COR-L47 (cell line): ENCODE measurements around the gene ZBTB1.

ENCODE experiments used
- DNase-seq: peaks from one replicate; lab custom pipeline; 2025; lab: John Stamatoyannopoulos, UW

ZBTB1 gene

DNA sequence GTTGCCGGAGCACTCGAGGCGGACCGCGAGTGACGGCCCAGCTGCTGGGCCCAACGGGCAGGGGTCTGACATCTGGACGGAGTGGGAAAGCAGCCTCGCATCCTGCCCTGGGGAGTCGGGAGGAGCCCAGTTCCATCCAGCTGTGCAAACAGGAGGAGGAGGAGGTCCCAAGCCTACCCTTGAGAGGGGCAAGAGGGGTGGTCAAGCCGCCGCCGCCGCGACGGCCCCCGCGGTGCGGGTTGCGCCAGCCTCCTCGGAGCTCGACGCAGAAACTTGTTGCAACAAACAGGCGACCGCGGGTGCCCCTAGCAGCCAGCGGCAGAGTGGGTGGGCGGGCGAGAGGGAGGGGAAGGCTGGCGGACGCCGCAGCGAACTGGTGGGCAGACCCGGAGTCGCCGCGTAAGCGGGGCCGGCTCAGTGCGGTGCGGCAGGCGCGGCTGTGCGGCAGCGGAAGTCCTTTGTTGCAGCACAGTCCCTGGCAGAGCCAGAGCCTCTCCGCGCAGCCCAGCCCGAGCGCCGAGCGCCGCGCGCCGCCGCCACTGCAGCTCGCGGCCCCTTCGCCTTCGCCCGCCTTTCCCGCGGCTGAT is at the start of gene ZBTB1:
Gene ZBTB1, plus strand, starts transcription at position 461 of the 587 bp plus-strand sequence. CDS start 16,735 bp downstream, outside the sequence.
- DNase-seq = peak; percentile 87

- no peak for DNase-seq
Observed at GRCh38 chr14:64459405-64460136, 45.0 kb upstream of the ZBTB1 start.

DNA sequence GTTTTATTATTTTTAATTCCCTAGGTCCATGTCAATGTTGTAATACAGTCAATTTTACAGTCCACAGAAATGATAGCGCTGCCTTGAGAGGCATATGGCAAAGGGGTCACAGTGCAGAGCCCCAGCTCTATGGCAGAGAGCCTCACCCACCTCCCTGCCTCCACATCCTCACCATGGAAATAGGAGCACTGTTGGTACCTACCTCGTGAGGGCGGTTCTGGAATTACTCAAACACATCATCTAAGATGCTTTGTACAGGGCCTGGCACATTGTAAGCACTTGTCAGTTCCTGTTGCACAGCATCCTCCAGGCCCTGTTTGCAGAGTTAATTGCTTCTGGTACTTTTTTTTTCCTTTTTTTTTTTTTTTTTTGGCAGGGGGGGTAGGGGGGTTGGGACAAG is 43.3 kb upstream of the ZBTB1 start:
- no peak for DNase-seq

DNA sequence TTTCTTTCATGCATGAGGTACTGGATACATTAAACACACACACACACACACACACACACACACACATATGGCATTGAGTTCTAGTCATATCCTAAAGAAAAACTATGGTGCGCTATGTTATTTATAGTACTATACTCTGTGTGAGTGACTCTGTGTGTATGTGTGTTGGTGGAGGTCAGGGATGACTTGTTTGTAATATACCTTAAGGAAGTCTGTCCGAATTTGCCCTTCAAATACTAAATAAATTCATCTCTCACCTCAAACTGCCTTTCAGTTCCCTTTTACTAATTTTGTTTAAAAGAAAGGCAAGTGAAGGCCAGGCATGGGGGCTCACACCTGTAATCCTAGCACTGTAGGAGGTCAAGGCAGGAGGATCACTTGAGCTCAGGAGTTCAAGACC is 41.4 kb upstream of the ZBTB1 start:
- DNase-seq = no peak

- DNase-seq = no peak
Observed at GRCh38 chr14:64463873-64464272, 40.7 kb upstream of the ZBTB1 start.

- peak; percentile 47 for DNase-seq
Observed at GRCh38 chr14:64464651-64465050, 39.9 kb upstream of the ZBTB1 start.

DNA sequence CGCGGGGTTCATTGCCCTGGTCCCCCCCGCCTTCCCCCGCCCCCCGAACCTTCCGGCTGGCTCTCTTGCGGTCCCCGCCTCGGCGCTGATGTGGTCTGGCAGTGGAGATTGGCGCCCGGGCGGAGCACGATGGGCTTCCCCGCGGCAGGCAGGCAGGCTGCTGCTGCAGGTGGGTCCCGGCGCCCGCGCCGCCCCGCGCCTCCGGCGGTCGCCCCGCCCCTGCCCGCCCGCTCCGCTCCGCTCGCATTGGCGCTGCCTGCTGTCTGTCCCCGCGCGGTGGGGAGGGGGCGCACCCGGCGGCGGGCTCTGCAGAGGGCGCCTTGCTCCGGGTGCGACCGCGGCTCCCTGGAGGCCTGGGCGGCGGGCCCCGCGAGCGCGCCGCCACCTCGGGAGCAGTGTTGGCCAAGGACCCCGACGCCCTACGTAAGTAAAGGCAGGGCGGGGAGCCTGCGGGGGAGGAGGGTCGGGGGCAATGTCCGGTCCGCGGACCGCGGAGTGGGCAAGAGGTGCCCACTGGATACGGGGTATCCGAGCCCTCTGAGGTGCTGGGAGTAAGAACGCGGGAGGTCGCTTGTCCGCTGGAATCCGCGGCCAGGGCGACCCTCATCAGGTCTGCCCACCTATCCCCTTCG is 39.3 kb upstream of the ZBTB1 start, which contains the start of gene AKAP5:
Gene AKAP5, plus strand, starts transcription at position 309 of the 632 bp plus-strand sequence. CDS start 2,896 bp downstream, outside the sequence.
- DNase-seq = peak; percentile 77

GRCh38 chr14:64465831-64466554 is 38.6 kb upstream of the ZBTB1 start:
- DNase-seq = peak; percentile 36

- DNase-seq = no peak
Observed at GRCh38 chr14:64467101-64467500, 37.5 kb upstream of the ZBTB1 start.

DNA sequence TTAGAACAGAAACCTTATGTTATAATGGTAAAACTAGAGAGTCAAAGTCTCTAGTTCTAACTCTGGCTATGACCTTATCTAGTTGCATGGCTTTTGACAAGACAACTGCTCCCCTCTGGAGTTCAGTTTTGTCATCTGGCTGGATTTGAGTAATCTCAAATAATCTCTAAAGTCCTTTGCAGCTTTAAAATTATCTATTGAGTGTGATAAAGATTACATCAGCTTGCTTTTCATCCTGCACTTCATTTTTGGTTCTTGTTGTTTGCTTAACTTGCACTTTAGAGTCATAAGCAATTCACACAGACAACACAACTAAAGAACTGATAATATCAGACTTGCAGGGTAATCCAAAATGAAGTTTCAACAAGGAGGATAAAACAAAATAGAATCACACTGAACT is 37.0 kb upstream of the ZBTB1 start:
- no peak for DNase-seq

GRCh38 chr14:64468451-64468850 is 36.1 kb upstream of the ZBTB1 start:
- no peak for DNase-seq

DNA sequence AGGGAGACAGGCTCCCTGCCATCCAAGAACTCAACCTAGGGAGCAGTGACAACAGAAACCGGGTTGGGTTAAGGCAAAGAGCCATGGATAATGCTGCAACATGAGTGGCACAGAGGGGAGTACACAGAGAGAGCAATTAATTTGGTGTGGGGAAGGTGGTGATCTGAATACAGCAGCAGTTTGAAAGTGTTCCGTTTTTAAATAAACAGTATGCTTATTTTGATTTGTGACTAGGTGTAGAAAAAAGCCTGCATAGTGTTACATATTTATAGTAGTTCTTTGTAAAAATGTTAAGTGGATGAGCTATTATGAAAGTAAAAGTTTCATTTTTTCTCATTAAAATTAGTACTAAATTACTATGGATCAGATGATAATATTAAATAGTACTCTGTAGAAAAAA is 30.5 kb upstream of the ZBTB1 start:
- no peak for DNase-seq

DNA sequence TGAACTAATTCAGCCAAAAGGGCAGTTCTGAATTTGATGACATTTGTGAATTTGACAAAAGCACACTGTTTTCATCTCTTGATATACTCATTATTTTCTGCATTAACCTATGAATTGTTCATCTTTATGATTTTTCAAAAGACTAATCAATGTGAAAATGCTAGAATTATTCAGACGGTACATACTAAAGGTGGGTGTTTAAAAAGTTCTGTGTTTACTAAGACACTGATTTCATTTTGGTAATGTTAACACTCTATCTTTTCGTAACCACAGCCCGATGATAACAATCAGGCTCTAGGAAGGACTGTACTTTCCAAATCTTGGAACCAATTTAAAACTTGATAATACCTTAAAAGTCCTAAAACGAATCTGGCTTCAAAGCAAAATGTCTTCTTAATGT is 29.9 kb upstream of the ZBTB1 start:
- DNase-seq = no peak

- DNase-seq = no peak
Observed at GRCh38 chr14:64475585-64476273, 28.8 kb upstream of the ZBTB1 start.

- DNase-seq = no peak
Observed at GRCh38 chr14:64476438-64476837, 28.1 kb upstream of the ZBTB1 start.

GRCh38 chr14:64478634-64479250 is 25.8 kb upstream of the ZBTB1 start:
- DNase-seq = no peak

GRCh38 chr14:64488590-64489099 is 15.9 kb upstream of the ZBTB1 start:
- no peak for DNase-seq

DNA sequence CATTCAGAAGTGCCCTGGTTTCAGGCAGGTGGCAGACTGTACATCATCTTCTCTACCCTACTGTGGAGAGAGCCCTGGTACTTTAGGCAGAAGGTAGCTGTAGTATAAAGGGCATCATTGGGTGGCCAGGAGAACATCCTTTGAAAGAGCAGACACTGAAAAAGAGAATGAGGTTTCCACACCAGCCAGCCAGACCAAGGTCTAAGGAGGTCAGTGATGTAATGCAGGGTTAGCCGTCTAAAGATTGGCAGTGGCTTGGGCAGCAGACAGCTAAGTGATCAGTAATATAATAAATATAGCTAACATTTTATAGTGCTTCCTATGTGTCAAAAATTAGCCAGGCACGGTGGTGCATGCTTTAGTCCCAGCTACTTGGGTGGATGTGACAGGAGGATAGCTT is 12.9 kb upstream of the ZBTB1 start:
- no peak for DNase-seq

DNA sequence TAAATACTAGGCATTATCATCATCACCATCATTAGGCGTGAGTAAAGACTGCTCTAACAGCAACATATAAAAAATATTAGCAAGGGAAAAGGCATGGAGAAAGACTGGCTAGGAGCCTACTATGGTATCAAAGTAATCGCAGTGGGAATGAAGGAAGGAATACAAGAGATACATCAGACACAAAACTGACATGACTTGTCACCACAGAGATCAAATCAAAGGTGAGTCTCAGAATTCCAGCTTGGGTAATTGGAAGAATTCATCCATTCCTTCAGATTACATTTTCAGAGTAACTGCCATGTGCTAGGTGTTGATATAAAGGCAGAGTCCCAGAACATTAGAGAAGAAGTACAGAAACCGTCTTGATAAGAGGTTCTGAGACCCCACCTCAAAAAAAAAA is 11.1 kb upstream of the ZBTB1 start:
- DNase-seq = no peak

- no peak for DNase-seq
Observed at GRCh38 chr14:64495252-64495651, 9.3 kb upstream of the ZBTB1 start.

DNA sequence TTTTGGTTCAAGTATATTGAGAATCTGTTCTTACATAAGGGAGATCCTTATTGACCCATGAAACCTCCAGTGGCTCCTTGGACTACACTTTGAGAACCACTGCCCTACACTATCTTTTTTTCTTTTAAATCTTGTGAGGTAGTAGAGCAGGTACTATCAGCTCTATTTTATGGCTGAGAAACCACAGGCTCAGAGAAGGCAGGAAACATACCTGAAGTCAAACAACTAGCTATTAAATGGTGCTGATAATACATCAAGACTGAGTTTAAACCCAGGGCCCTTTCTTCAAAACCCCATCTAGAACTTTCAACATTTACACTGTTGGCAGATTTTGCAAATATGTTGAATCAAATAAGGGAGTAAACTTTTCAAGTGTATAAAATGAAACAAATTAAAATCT is 7.8 kb upstream of the ZBTB1 start:
- no peak for DNase-seq
